Right lobe of liver (tissue), 4 donors: ENCODE measurements around the gene STK11IP.

Experiments used
- POLR2A ChIP-seq: fragments of 450-650 bp; IDR thresholded peaks from one replicate; pipeline ENCODE4 v1.6.1; 2017; ENCODE audit warnings: antibody characterized with exemption, mild to moderate bottlenecking
- TF ChIP-seq, protein P1 (sequence below), 4 donors: fragments of 200-600 bp in 3 of 4; fragments of 450-650 bp in 1 of 4; IDR thresholded peaks; one replicate each; pipeline versions ENCODE4 v1.5.1 to v1.8.0; 2016 to 2022; ENCODE audit warnings: antibody characterized with exemption in 4 of 4, mild to moderate bottlenecking in 2 of 4
- donor health status: DM: no; HTN: no; CAD: no.
- donor health status: DM: no; HTN: no; CAD: no.
- donor health status: DM: no; HTN: yes; CAD: no.

DNA sequence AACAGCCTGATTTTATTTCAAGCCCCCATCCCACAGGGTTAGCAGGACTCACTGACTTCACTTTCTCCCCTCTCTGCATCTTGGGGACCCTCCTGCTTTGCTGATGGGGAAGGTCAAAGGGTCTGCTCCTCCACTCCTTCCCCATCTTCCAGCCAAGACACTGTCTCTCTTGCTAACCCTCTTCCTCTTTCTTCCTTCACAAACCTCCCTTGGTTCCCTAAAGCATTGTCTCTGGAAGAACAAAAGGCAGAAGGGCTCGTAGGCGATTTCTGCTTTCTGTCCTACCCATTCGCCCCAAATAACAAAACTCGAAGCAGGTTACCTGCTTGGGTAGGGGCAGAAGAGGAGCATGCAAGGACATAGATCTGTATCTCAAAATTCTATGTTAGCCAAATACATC, 24.3 kb downstream of the STK11IP start:
- TF ChIP-seq, protein P1, sequence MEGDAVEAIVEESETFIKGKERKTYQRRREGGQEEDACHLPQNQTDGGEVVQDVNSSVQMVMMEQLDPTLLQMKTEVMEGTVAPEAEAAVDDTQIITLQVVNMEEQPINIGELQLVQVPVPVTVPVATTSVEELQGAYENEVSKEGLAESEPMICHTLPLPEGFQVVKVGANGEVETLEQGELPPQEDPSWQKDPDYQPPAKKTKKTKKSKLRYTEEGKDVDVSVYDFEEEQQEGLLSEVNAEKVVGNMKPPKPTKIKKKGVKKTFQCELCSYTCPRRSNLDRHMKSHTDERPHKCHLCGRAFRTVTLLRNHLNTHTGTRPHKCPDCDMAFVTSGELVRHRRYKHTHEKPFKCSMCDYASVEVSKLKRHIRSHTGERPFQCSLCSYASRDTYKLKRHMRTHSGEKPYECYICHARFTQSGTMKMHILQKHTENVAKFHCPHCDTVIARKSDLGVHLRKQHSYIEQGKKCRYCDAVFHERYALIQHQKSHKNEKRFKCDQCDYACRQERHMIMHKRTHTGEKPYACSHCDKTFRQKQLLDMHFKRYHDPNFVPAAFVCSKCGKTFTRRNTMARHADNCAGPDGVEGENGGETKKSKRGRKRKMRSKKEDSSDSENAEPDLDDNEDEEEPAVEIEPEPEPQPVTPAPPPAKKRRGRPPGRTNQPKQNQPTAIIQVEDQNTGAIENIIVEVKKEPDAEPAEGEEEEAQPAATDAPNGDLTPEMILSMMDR (IDR thresholded peaks at IDR 0.05) = no peak
- TF ChIP-seq POLR2A = no peak
